ENCODE data around the gene TMOD1. TPM values are rescaled to one million over a fixed set of nuclear protein-coding genes. Genes with fewer than 3 reads are reported as not detected.

Gene TMOD1
- total RNA-seq, 4 donors from 2014 or later = 30.0 to 47.0 (median 36.0) TPM

DNA sequence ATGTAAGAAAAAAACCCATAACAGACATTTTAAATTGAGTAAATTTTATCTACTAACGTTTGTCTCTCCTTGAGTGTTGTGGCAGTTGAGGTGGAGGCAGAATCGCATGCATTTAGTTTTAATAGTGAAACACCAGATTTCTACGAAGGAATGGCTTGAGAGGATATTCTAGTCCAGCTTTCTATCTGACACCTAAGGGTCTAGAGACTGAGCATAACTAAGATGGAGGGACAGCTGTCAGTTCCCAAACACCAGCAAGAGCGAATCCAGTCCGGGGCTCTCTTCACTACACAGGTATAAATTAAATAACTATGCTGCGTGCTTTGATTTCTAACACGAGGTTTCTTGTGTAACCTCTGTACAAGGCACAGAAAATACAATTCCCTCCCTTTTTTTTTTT is 133.6 kb downstream of the TMOD1 start:
- 73 to 75% methylated on average over 7 of the region's 7 CpGs for WGBS, 2 donors
- Histone ChIP-seq H3K9me3 (no peaks in the 10 kb centered on the region), H3K27ac (peak overlapping the region in 1 of 4 donors; percentile 100), H3K27me3 (no peaks in the 10 kb centered on the region), H3K4me3 (peak overlapping the region in 3 of 4 donors; percentile 14 to 96 (median 77)), H3K36me3 (no peaks in the 10 kb centered on the region), H3K4me1 (peaks cover 4 to 69% (median 36%) of the 10 kb centered on the region in 4 donors)
- TF ChIP-seq, protein P1, sequence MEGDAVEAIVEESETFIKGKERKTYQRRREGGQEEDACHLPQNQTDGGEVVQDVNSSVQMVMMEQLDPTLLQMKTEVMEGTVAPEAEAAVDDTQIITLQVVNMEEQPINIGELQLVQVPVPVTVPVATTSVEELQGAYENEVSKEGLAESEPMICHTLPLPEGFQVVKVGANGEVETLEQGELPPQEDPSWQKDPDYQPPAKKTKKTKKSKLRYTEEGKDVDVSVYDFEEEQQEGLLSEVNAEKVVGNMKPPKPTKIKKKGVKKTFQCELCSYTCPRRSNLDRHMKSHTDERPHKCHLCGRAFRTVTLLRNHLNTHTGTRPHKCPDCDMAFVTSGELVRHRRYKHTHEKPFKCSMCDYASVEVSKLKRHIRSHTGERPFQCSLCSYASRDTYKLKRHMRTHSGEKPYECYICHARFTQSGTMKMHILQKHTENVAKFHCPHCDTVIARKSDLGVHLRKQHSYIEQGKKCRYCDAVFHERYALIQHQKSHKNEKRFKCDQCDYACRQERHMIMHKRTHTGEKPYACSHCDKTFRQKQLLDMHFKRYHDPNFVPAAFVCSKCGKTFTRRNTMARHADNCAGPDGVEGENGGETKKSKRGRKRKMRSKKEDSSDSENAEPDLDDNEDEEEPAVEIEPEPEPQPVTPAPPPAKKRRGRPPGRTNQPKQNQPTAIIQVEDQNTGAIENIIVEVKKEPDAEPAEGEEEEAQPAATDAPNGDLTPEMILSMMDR (IDR thresholded peaks at IDR 0.05) = no peak
- TF ChIP-seq POLR2A (IDR thresholded peaks at IDR 0.05) (no peak), EP300 (IDR thresholded peaks at IDR 0.05) (no peak)
- no peak for DNase-seq (ENCODE audit: low spot score in 2 of 2)

DNA sequence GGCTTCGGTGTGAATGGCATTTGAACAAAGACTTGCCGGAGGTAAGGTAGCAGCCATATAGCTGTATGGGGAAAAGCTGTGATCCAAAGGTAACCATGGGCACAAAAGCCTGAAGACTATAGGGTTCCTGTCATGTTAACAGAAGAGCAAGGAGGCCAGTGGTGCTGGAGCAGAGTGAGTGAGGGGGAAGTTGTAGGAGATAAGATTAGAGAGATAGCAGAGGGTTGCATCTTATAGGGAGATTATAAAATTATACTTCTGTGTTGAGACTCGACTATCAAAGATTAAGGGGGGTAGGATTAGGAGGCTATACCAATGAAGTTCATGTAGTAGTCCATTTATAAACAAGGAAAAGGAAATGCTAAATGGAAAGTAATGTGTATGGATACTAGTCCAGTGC is 135.4 kb downstream of the TMOD1 start:
- Histone ChIP-seq H3K36me3 (peaks cover 0 to 5% (median 0%) of the 10 kb centered on the region in 3 donors), H3K9me3 (no peaks in the 10 kb centered on the region), H3K4me3 (no peak overlapping the region), H3K4me1 (peaks cover 4 to 54% (median 29%) of the 10 kb centered on the region in 4 donors), H3K27me3 (no peaks in the 10 kb centered on the region), H3K27ac (no peak overlapping the region)
- WGBS, 2 donors = 86 to 88% methylated on average over 3 of the region's 3 CpGs
- DNase-seq (ENCODE audit: low spot score in 2 of 2) = no peak
- TF ChIP-seq, protein P1 (IDR thresholded peaks at IDR 0.05) = no peak
- TF ChIP-seq EP300 (IDR thresholded peaks at IDR 0.05) (no peak), POLR2A (IDR thresholded peaks at IDR 0.05) (no peak)

DNA sequence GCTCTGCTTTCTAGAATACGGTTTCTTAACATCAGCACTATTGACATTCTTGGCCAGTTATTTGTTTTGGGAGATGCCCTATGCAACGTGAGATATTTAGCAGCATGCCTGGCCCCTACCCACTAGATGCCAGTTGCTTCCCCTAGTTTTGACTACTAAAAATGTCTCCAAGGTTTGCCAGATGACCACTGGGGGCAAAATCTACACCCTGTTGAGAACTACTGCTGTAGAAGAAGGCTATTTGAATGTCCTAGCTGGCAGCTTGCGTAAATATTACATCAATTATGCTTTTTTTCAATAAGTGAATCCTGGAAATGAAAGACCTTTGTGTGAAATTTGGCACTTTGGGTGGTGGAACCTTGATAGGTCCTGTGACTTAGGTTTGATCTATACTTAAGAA is 137.2 kb downstream of the TMOD1 start:
- Histone ChIP-seq H3K9me3 (no peaks in the 10 kb centered on the region), H3K27me3 (no peaks in the 10 kb centered on the region), H3K27ac (no peak overlapping the region), H3K4me3 (no peak overlapping the region), H3K4me1 (peaks cover 4 to 50% (median 26%) of the 10 kb centered on the region in 4 donors), H3K36me3 (peaks cover 0 to 20% (median 0%) of the 10 kb centered on the region in 3 donors)
- DNase-seq (ENCODE audit: low spot score in 2 of 2) = no peak
- no peak for TF ChIP-seq EP300 (IDR thresholded peaks at IDR 0.05)
- TF ChIP-seq, protein P1 (IDR thresholded peaks at IDR 0.05) = no peak
- TF ChIP-seq POLR2A (IDR thresholded peaks at IDR 0.05) = no peak
- WGBS, 2 donors = 62% methylated on average over 3 of the region's 3 CpGs

DNA sequence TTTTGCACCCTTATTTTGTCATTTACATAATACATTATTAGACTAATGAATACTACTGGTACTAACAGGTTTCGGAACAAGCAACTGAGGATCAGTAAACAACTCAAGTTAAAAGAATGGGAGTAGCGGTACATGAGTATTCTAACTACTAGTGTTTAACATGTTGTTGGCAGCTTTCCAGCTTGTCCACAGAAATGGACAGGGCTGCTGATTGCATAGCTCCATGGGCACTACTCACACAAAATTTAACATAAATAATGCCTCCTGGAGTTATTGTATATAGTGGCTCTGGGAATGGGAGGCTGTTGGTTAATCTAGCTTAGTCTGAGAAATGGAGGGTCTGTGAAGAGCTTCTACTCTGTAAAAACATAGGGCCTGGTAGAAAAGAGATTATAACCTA is 138.9 kb downstream of the TMOD1 start:
- Histone ChIP-seq H3K27ac (no peak overlapping the region), H3K9me3 (no peaks in the 10 kb centered on the region), H3K27me3 (no peaks in the 10 kb centered on the region), H3K4me3 (no peak overlapping the region), H3K36me3 (peaks cover 0 to 36% (median 0%) of the 10 kb centered on the region in 3 donors), H3K4me1 (peaks cover 0 to 38% (median 13%) of the 10 kb centered on the region in 4 donors)
- TF ChIP-seq EP300 (IDR thresholded peaks at IDR 0.05) (no peak), POLR2A (IDR thresholded peaks at IDR 0.05) (no peak)
- TF ChIP-seq, protein P1 (IDR thresholded peaks at IDR 0.05) = no peak
- DNase-seq (ENCODE audit: low spot score in 2 of 2) = no peak
- WGBS, 2 donors = 76 to 81% methylated on average over 2 of the region's 2 CpGs

DNA sequence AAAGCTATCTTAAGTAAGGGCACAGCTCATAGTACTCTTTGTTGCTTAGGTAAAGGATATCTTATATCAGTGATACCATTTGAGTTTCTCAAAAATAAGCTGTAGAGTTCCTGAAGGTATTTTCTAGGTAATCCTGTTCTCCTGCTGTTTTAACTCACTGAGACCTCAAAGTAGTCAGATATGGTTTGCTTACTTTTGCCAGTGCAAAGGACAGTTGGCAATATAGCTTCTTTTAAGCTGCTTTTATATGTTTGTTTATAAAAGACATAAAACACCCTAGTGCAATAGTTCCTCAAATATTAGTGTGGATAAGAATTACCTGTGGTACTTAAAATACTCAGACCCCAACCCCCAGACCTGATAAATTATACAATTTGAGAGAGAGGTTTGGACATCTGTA is 144.3 kb downstream of the TMOD1 start:
- Histone ChIP-seq H3K4me1 (no peaks in the 10 kb centered on the region), H3K27me3 (no peaks in the 10 kb centered on the region), H3K9me3 (no peaks in the 10 kb centered on the region), H3K4me3 (no peak overlapping the region), H3K36me3 (peaks cover 0 to 86% (median 0%) of the 10 kb centered on the region in 3 donors), H3K27ac (no peak overlapping the region)
- TF ChIP-seq POLR2A (IDR thresholded peaks at IDR 0.05) = no peak
- TF ChIP-seq, protein P1 (IDR thresholded peaks at IDR 0.05) = no peak
- no peak for TF ChIP-seq EP300 (IDR thresholded peaks at IDR 0.05)
- no peak for DNase-seq (ENCODE audit: low spot score in 2 of 2)
